NT2/D1 (cell line): Measurements from ENCODE around the gene AGPAT4.

Source experiments
- YY1 ChIP-seq: IDR thresholded peaks from 2 replicates; pipeline ENCODE4 v1.6.1; 2011; ENCODE audit not compliant: insufficient read length, insufficient read depth
- ZNF274 ChIP-seq: IDR thresholded peaks from 2 replicates; pipeline ENCODE4 v1.6.1; 2011; ENCODE audit warnings: mild to moderate bottlenecking, low read depth, low read length

DNA sequence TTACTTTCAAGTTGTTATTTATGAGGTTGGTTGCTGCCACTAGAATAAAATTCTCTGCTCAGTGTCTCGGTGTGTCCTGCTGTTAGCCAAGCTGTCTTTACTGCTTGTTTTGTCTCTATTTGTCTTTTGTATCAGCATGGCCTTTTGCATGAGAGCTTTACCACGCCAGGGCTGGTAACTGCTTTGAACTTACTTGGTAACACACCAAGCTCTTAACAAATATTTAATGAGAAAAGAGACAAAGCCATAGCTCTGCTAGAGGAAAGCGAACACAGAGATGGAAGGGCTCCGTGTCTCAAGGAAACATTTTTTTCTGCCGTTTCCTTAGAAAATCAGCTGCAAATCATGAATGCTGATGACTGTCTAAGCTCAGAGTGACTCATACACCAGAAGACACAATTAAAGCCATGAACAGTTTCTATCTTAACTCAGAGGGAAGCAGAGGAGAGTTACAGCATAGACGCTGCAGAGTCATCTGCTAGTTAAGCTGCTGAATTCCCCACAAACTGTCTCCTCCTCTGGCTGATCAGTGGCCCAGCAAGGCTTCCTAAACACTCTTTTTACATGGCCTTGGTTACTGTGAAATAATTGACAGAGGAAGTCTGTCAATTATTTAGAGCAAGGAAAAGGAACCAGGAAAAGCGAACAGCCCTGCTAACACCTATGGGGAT, 44.8 kb downstream of the AGPAT4 start:
- no peak for TF ChIP-seq ZNF274
- no peak for TF ChIP-seq YY1
